Activated CD4-positive, alpha-beta T cell treated with anti-CD3 and anti-CD28 coated beads, Interleukin-2, amount 10 ng/mL, durations not matched to agents 7 days and 5 days (primary cell): ENCODE results near the gene CCR8. TPM values are rescaled to one million over a fixed set of nuclear protein-coding genes. Genes with fewer than 3 reads are reported as not detected.

Experiments used
- total RNA-seq, 2 experiments: library from RNA; stranded (reverse); gene quantifications; one replicate each; pipeline ENCODE4 v1.2.3, GENCODE V29; 2021

The CCR8 gene
- total RNA-seq, 2 experiments from 2014 or later: 0.74 to 1.9 TPM

Other genes with a start within 250 kb of the CCR8 start
- gene GORASP1, start 222.1 kb upstream of the CCR8 start, total RNA-seq: 10 to 100 TPM; 31.6 to 33.7 TPM
- gene TTC21A, start 222.0 kb upstream of the CCR8 start, total RNA-seq: 1 to 10 TPM; 3.8 to 5.1 TPM
- 10 to 100 TPM; 13.4 to 13.6 TPM for gene CSRNP1, start 176.1 kb upstream of the CCR8 start, total RNA-seq
- gene XIRP1, start 137.1 kb upstream of the CCR8 start, total RNA-seq: not detected
- gene CX3CR1, start 49.7 kb upstream of the CCR8 start, total RNA-seq: 1 to 10 TPM in 1 of 2 experiments, under 1 TPM in 1; 0.60 to 1.5 TPM
- 10 to 100 TPM; 34.0 to 35.1 TPM for gene SLC25A38, start 53.7 kb downstream of the CCR8 start, total RNA-seq
- gene RPSA, start 77.0 kb downstream of the CCR8 start, total RNA-seq: 1,000 to 10,000 TPM; 1,760 to 1,774 TPM
- gene MOBP, start 138.0 kb downstream of the CCR8 start, total RNA-seq: not detected